Prostate gland (tissue), 2 donors: ENCODE measurements around the gene USP15. TPM values are rescaled to one million over a fixed set of nuclear protein-coding genes. Genes with fewer than 3 reads are reported as not detected.

Experiments used
- DNase-seq: peaks from one replicate; pipeline ENCODE4 v3.0.0-alpha.2; 2019; ENCODE audit warnings: low spot score
- H3K27ac ChIP-seq, 2 donors: fragments of 200-600 bp; sonication (generic); 2 replicates each; pipeline ENCODE4 v1.5.1; 2017 to 2019
- H3K27me3 ChIP-seq: fragments of 200-600 bp; sonication (generic); replicated peaks from 2 replicates; pipeline ENCODE4 v1.5.1; 2019; ENCODE audit not compliant: insufficient read depth
- H3K36me3 ChIP-seq, 2 donors: fragments of 200-600 bp; sonication (generic); 1 replicate in 1 of 2; 2 replicates in 1 of 2; pipeline versions ENCODE4 v1.5.1 to v1.8.1; 2017 to 2019
- H3K4me1 ChIP-seq: fragments of 200-600 bp; sonication (generic); replicated peaks from 2 replicates; pipeline ENCODE4 v1.5.1; 2019
- H3K4me3 ChIP-seq, 2 donors: fragments of 200-600 bp; sonication (generic); 2 replicates each; pipeline ENCODE4 v1.5.1; 2017 to 2019
- H3K9me3 ChIP-seq: fragments of 200-600 bp; sonication (generic); 2 replicates; pipeline ENCODE4 v1.5.1; 2017
- CTCF ChIP-seq, 4 experiments: fragments of 200-600 bp in 2 of 4; fragments of 450-650 bp in 2 of 4; sonication (generic) in 2 of 4; IDR thresholded peaks; 1 replicate in 3 of 4; 2 replicates in 1 of 4; pipeline ENCODE4 v1.5.1; 2016 to 2019; ENCODE audit warnings: antibody characterized with exemption in 4 of 4, mild to moderate bottlenecking in 2 of 4, moderate library complexity in 2 of 4
- POLR2A ChIP-seq: fragments of 450-650 bp; IDR thresholded peaks from one replicate; pipeline ENCODE4 v1.6.1; 2016; ENCODE audit warnings: antibody characterized with exemption, mild to moderate bottlenecking
- POLR2AphosphoS5 ChIP-seq: sonication (generic); formaldehyde crosslinking; IDR thresholded peaks from one replicate; pipeline ENCODE4 v1.6.1; 2017; ENCODE audit warnings: antibody characterized with exemption
- WGBS: methylation state at CpG from one replicate; pipeline ENCODE4 v1.1.5; 2018; 5-methylcytosine and 5-hydroxymethylcytosine counted together
- intact Hi-C: fragments of 100-400 bp; cut with DNase I; formaldehyde crosslinking; loops from one replicate; pipeline ENCODE4 v1.14.2; 2022
- total RNA-seq, 2 donors: library from RNA; depleted of rRNA; stranded (reverse); fragments of >200 nt; gene quantifications; one replicate each; pipeline ENCODE4 v1.1.0, GENCODE V29; 2016

USP15 gene
- total RNA-seq, 2 donors from 2014 or later = 33.6 to 59.4 TPM

DNA sequence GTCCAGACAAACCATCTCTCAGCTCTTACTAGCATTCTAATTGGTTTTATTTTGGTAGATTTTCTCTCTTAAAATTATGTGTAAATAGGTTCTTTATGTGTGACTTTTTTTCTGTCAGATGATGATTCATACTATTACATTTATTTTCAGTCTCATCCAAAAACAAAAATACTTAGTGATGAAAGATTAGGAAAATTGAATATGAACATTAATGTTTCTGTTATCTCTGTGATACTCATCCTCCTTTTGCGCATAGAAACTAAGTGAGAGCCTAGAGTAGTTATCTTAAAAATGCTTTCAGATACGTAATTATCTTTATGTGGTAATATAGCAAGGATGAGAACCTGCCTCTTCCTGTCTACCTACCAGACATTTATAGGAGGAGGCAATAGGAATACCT is 122.3 kb downstream of the USP15 start:
- no peaks in the 10 kb centered on the region for H3K27me3 ChIP-seq
- intact Hi-C loops = no loop called here
- TF ChIP-seq CTCF (IDR thresholded peaks at IDR 0.05) (no peak), POLR2AphosphoS5 (no peak), POLR2A (no peak)
- H3K4me1 ChIP-seq = no peaks in the 10 kb centered on the region
- H3K4me3 ChIP-seq = no peak overlapping the region
- WGBS = 91% methylated on average over 2 of the region's 2 CpGs
- no peak overlapping the region for H3K27ac ChIP-seq
- no peaks in the 10 kb centered on the region for H3K9me3 ChIP-seq
- no peak for DNase-seq
- no peaks in the 10 kb centered on the region for H3K36me3 ChIP-seq

DNA sequence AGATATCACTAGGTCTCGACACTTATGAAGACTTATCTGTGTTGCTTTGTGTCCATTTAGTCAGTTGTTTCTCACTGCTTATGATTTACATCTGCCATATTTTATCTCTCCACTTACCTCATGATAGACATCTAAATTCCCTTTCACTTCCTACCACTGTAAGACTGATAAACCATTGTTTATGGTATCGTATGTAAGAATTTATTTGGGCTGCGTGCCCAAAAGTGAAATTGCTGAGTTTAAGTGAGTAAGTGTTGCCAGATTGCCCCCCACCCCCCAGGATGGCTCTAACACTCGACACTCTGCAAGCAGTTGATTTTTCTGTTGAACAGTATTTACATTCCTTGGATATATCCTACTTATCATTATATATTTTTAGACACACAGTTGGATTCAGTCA is 136.5 kb downstream of the USP15 start:
- no peak for TF ChIP-seq CTCF (IDR thresholded peaks at IDR 0.05)
- TF ChIP-seq POLR2AphosphoS5 = no peak
- no peak for TF ChIP-seq POLR2A
- no peak overlapping the region for H3K4me3 ChIP-seq
- H3K36me3 ChIP-seq = no peaks in the 10 kb centered on the region
- no peaks in the 10 kb centered on the region for H3K4me1 ChIP-seq
- no peak overlapping the region for H3K27ac ChIP-seq
- H3K9me3 ChIP-seq = no peaks in the 10 kb centered on the region
- no peak for DNase-seq
- 73% methylated on average over 4 of the region's 4 CpGs for WGBS
- no peaks in the 10 kb centered on the region for H3K27me3 ChIP-seq
- intact Hi-C loops = no loop called here

DNA sequence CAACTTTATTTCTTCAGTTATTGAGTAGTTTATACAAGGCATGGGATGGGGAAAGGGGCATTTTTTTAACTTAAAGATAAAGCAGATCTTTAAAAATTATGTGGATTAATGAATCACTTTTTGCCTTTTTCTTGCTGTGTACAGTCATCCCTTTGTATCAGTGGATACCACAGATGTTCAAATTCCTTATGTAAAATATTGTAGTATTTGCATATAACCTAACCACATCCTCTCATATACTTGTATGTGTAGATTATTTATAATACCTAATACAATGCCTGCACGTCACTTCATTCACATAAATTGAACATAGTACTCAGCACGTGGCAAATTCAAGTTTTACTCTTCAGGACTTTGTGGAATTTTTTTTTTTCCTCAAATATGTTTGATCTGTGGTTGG is 139.9 kb downstream of the USP15 start:
- DNase-seq = no peak
- H3K27me3 ChIP-seq = no peaks in the 10 kb centered on the region
- H3K4me1 ChIP-seq = no peaks in the 10 kb centered on the region
- H3K36me3 ChIP-seq = no peaks in the 10 kb centered on the region
- no peak overlapping the region for H3K4me3 ChIP-seq
- TF ChIP-seq CTCF (IDR thresholded peaks at IDR 0.05) = no peak
- TF ChIP-seq POLR2AphosphoS5 = no peak
- TF ChIP-seq POLR2A = no peak
- H3K9me3 ChIP-seq = no peaks in the 10 kb centered on the region
- intact Hi-C loops = no loop called here
- WGBS = 91% methylated on average over 2 of the region's 2 CpGs
- no peak overlapping the region for H3K27ac ChIP-seq

- no peaks in the 10 kb centered on the region for H3K27me3 ChIP-seq
- WGBS = 73% methylated on average over 3 of the region's 3 CpGs
- no peaks in the 10 kb centered on the region for H3K36me3 ChIP-seq
- no peak for TF ChIP-seq CTCF (IDR thresholded peaks at IDR 0.05)
- TF ChIP-seq POLR2A = no peak
- TF ChIP-seq POLR2AphosphoS5 = no peak
- H3K4me1 ChIP-seq = no peaks in the 10 kb centered on the region
- no peak overlapping the region for H3K27ac ChIP-seq
- no peaks in the 10 kb centered on the region for H3K9me3 ChIP-seq
- no peak overlapping the region for H3K4me3 ChIP-seq
- intact Hi-C loops = no loop called here
- no peak for DNase-seq
Observed at GRCh38 chr12:62401631-62402030, 141.4 kb downstream of the USP15 start.

- DNase-seq = no peak
- intact Hi-C loops = no loop called here
Observed at GRCh38 chr12:62403031-62403430, 142.8 kb downstream of the USP15 start.

More at GRCh38 chr12:62403031-62403430, 142.8 kb downstream of the USP15 start:
- Histone ChIP-seq H3K4me3 (no peak overlapping the region), H3K27me3 (no peaks in the 10 kb centered on the region), H3K4me1 (no peaks in the 10 kb centered on the region), H3K9me3 (no peaks in the 10 kb centered on the region), H3K27ac (no peak overlapping the region), H3K36me3 (no peaks in the 10 kb centered on the region)
- TF ChIP-seq CTCF (IDR thresholded peaks at IDR 0.05) = no peak
- TF ChIP-seq POLR2A = no peak
- no peak for TF ChIP-seq POLR2AphosphoS5
